Muscle layer of colon (tissue), 2 donors: ENCODE results near the gene RGS9.
A peak's percentile ranks its signal among the peaks of the same experiment; 100 is the strongest.
"Not testable (repeated sequence)": the region's sequence is repeated elsewhere in the genome, so short reads cannot be mapped to it uniquely, and the experiment has no call there.

ENCODE experiments used
- H3K27ac ChIP-seq: one replicate; pipeline ENCODE4 v1.7.0; 2013; ENCODE audit warnings: low read depth, mild to moderate bottlenecking, low read length, moderate library complexity
- H3K27me3 ChIP-seq, 2 donors: one replicate each; pipeline ENCODE4 v1.7.0; 2013; ENCODE audit warnings: low read length in 2 of 2, mild to moderate bottlenecking in 2 of 2; ENCODE audit not compliant: insufficient read depth in 2 of 2, control insufficient read depth in 1 of 2
- H3K36me3 ChIP-seq: one replicate; pipeline ENCODE4 v1.7.0; 2013; ENCODE audit warnings: mild to moderate bottlenecking, low read length; ENCODE audit not compliant: insufficient read depth
- H3K4me1 ChIP-seq: one replicate; pipeline ENCODE4 v1.7.0; 2013; ENCODE audit warnings: mild to moderate bottlenecking, low read length; ENCODE audit not compliant: insufficient read depth
- H3K4me3 ChIP-seq, 2 donors: one replicate each; pipeline ENCODE4 v1.7.0; 2013; ENCODE audit warnings: low read length in 2 of 2, low read depth in 1 of 2, mild to moderate bottlenecking in 1 of 2, moderate library complexity in 1 of 2
- H3K9ac ChIP-seq: one replicate; pipeline ENCODE4 v1.7.0; 2013; ENCODE audit warnings: low read length
- H3K9me3 ChIP-seq: one replicate; pipeline ENCODE4 v1.7.0; 2013; ENCODE audit warnings: mild to moderate bottlenecking, low read length
- donor health status: abdominal sarcoma.
- donor health status: Adenocarcinoma of cecum.

Gene RGS9

GRCh38 chr17:65101371-65101770, 35.8 kb upstream of the RGS9 start:
- Histone ChIP-seq H3K9me3 (no peaks in the 10 kb centered on the region), H3K4me1 (peaks cover 25% of the 10 kb centered on the region), H3K9ac (peak overlapping the region; percentile 89), H3K27ac (peak overlapping the region; percentile 67), H3K27me3 (no peaks in the 10 kb centered on the region), H3K4me3 (peak overlapping the region in 1 of 2 donors; percentile 91), H3K36me3 (no peaks in the 10 kb centered on the region)

GRCh38 chr17:65102235-65102634, 34.9 kb upstream of the RGS9 start:
- Histone ChIP-seq H3K9ac (no peak overlapping the region), H3K36me3 (no peaks in the 10 kb centered on the region), H3K9me3 (no peaks in the 10 kb centered on the region), H3K4me3 (no peak overlapping the region), H3K27me3 (no peaks in the 10 kb centered on the region), H3K27ac (no peak overlapping the region), H3K4me1 (peaks cover 33% of the 10 kb centered on the region)

GRCh38 chr17:65102788-65103187, 34.4 kb upstream of the RGS9 start:
- Histone ChIP-seq H3K4me1 (peaks cover 37% of the 10 kb centered on the region), H3K27ac (no peak overlapping the region), H3K36me3 (no peaks in the 10 kb centered on the region), H3K4me3 (no peak overlapping the region), H3K27me3 (no peaks in the 10 kb centered on the region), H3K9me3 (no peaks in the 10 kb centered on the region), H3K9ac (no peak overlapping the region)

- no peaks in the 10 kb centered on the region for H3K36me3 ChIP-seq
- no peak overlapping the region for H3K27ac ChIP-seq
- H3K4me1 ChIP-seq: peaks cover 37% of the 10 kb centered on the region
- no peak overlapping the region for H3K9ac ChIP-seq
- H3K27me3 ChIP-seq: no peaks in the 10 kb centered on the region
- no peaks in the 10 kb centered on the region for H3K9me3 ChIP-seq
- H3K4me3 ChIP-seq: no peak overlapping the region
Observed at GRCh38 chr17:65103431-65103830, 33.7 kb upstream of the RGS9 start.

GRCh38 chr17:65103896-65104295, 33.3 kb upstream of the RGS9 start:
- no peak overlapping the region for H3K4me3 ChIP-seq
- no peaks in the 10 kb centered on the region for H3K27me3 ChIP-seq
- H3K27ac ChIP-seq: no peak overlapping the region
- H3K9me3 ChIP-seq: no peaks in the 10 kb centered on the region
- H3K36me3 ChIP-seq: no peaks in the 10 kb centered on the region
- no peak overlapping the region for H3K9ac ChIP-seq
- H3K4me1 ChIP-seq: peaks cover 37% of the 10 kb centered on the region

GRCh38 chr17:65104541-65104940, 32.6 kb upstream of the RGS9 start:
- no peaks in the 10 kb centered on the region for H3K9me3 ChIP-seq
- H3K36me3 ChIP-seq: no peaks in the 10 kb centered on the region
- H3K27me3 ChIP-seq: no peaks in the 10 kb centered on the region
- no peak overlapping the region for H3K27ac ChIP-seq
- no peak overlapping the region for H3K9ac ChIP-seq
- no peak overlapping the region for H3K4me3 ChIP-seq
- peaks cover 37% of the 10 kb centered on the region for H3K4me1 ChIP-seq

- Histone ChIP-seq H3K36me3 (no peaks in the 10 kb centered on the region), H3K27me3 (no peaks in the 10 kb centered on the region), H3K9ac (no peak overlapping the region), H3K27ac (no peak overlapping the region), H3K4me1 (peaks cover 35% of the 10 kb centered on the region), H3K9me3 (no peaks in the 10 kb centered on the region), H3K4me3 (no peak overlapping the region)
Observed at GRCh38 chr17:65104973-65105372, 32.2 kb upstream of the RGS9 start.

GRCh38 chr17:65108152-65108551, 29.0 kb upstream of the RGS9 start:
- no peak overlapping the region for H3K27ac ChIP-seq
- peaks cover 23% of the 10 kb centered on the region for H3K4me1 ChIP-seq
- H3K36me3 ChIP-seq: peaks cover 5% of the 10 kb centered on the region
- no peak overlapping the region for H3K4me3 ChIP-seq
- no peaks in the 10 kb centered on the region for H3K9me3 ChIP-seq
- H3K27me3 ChIP-seq: no peaks in the 10 kb centered on the region
- H3K9ac ChIP-seq: no peak overlapping the region

- no peaks in the 10 kb centered on the region for H3K27me3 ChIP-seq
- H3K4me3 ChIP-seq: no peak overlapping the region
- peaks cover 5% of the 10 kb centered on the region for H3K36me3 ChIP-seq
- H3K9me3 ChIP-seq: no peaks in the 10 kb centered on the region
- no peak overlapping the region for H3K9ac ChIP-seq
- peaks cover 23% of the 10 kb centered on the region for H3K4me1 ChIP-seq
- no peak overlapping the region for H3K27ac ChIP-seq
Observed at GRCh38 chr17:65109543-65109942, 27.6 kb upstream of the RGS9 start.

- Histone ChIP-seq H3K36me3 (peaks cover 5% of the 10 kb centered on the region), H3K9me3 (no peaks in the 10 kb centered on the region), H3K4me1 (peaks cover 23% of the 10 kb centered on the region), H3K27ac (no peak overlapping the region), H3K27me3 (no peaks in the 10 kb centered on the region), H3K4me3 (no peak overlapping the region), H3K9ac (no peak overlapping the region)
Observed at GRCh38 chr17:65109990-65110680, 27.0 kb upstream of the RGS9 start.

GRCh38 chr17:65115839-65116238, 21.3 kb upstream of the RGS9 start:
- H3K4me1 ChIP-seq: no peaks in the 10 kb centered on the region
- peaks cover 5% of the 10 kb centered on the region for H3K36me3 ChIP-seq
- H3K9ac ChIP-seq: no peak overlapping the region
- no peaks in the 10 kb centered on the region for H3K9me3 ChIP-seq
- H3K27ac ChIP-seq: no peak overlapping the region
- H3K27me3 ChIP-seq: no peaks in the 10 kb centered on the region
- no peak overlapping the region for H3K4me3 ChIP-seq

- H3K9ac ChIP-seq, H3K9me3 ChIP-seq, H3K4me3 ChIP-seq, H3K27me3 ChIP-seq, H3K4me1 ChIP-seq, H3K36me3 ChIP-seq, H3K27ac ChIP-seq: not testable (repeated sequence)
Observed at GRCh38 chr17:65116515-65116914, 20.7 kb upstream of the RGS9 start.
